ENCODE measurements around the gene SLC24A1.

Gene SLC24A1

GRCh38 chr15:65619626-65620290 is 2.0 kb upstream of the SLC24A1 start:
- no peak for DNase-seq

DNA sequence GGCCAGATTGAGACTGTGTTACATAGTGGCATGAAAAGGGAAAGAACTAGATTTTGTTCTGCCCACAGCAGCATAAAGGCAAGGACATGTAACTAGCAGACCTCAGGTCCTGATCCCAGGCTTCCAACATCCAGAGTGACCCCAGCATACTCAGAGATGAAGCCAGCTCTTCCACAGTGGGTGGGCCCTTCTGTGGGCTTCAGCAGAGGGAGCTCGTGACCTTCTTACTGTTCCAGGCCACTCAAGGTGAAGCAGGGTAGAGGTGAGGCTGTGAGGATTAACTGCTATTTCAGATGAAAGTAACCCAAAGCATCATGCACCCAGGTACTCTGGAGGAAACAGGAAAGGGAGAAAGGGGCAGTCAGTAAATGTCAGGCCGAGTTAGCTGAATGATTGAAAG is 905 bp upstream of the SLC24A1 start:
- no peak for DNase-seq

GRCh38 chr15:65623103-65623502 is 1.4 kb downstream of the SLC24A1 start:
- no peak for DNase-seq

DNA sequence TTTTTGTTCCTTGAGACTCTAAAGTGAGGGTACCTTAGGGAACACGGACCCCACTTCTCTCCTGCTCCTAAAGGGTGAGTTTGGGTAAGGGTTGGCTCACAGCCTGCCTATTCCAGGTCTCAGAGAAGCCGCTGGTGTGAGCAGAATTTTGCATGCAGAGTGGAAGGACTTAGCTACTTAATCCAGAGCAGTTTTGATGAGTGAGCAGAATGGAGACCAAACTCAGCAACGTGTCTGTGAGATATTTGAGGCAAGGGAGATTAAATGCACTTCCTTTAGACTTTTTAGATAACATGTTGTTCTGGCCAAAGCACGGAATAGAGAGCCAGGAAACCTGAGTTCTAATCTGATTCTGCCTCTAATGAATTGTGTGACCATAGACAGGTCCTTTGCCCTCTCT is 5.1 kb downstream of the SLC24A1 start:
- no peak for DNase-seq

- no peak for DNase-seq
Observed at GRCh38 chr15:65629548-65629947, 7.8 kb downstream of the SLC24A1 start.

- no peak for DNase-seq
Observed at GRCh38 chr15:65630760-65631159, 9.0 kb downstream of the SLC24A1 start.

DNA sequence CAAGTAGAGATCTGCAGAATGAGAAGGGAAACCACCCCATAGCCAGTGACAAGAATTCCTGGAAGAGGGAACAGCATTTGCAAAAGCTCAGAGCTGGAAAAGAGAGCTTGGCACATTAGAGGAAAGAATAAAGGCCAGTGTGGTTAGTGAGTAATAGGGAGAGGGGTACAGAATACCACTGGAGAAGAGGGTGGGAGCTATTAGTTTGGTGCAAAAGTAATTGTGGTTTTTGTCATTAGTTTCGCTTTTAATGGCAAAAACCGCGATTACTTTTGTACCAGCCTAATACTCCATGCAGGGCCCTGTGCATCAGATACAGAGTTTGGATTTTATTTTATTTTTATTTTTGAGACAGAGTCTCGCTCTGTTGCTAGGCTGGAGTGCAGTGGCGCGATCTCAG is 9.8 kb downstream of the SLC24A1 start:
- no peak for DNase-seq

- DNase-seq, result no peak
Observed at GRCh38 chr15:65632780-65633375, 11.1 kb downstream of the SLC24A1 start.

DNA sequence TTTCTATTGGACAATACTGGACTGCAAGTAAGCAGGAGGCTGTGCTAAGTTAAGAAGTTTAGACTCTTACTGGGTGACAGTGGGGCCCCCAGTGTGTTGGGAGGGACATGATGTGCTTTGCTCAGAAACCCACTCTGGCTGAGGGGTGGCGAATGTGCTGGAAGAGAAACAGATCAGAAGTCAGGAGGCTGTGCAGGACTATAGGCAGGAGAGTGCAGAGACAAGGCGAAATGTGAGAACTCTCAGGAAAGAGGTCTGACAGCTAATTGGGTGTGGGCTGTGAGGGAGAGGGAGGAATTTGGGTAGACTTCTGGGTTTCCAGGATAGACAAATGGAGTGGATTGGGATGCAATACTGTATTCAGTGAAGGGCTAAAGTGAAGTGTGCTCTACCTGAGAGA is 12.0 kb downstream of the SLC24A1 start:
- DNase-seq, result no peak

GRCh38 chr15:65634356-65634755 is 12.6 kb downstream of the SLC24A1 start:
- no peak for DNase-seq

DNA sequence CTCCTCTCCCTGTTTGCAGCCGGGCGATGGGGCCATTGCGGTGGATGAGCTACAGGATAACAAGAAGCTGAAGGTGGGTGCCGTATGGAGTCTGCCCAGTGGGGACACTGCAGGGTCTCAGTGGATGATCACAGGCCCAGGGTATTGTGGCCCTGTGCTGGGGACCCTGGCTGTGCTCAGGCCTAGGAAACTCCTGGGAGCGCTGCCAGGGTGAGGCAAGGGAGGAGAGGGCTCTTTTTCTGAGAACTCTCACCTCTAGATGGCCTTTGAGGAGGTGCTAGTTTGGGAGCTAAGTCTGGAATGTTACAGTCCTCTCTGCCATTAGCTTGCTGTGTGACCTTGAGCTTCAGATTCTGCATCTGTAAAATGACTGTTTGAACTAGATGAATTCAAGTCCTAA is 16.4 kb downstream of the SLC24A1 start:
- DNase-seq, result no peak

DNA sequence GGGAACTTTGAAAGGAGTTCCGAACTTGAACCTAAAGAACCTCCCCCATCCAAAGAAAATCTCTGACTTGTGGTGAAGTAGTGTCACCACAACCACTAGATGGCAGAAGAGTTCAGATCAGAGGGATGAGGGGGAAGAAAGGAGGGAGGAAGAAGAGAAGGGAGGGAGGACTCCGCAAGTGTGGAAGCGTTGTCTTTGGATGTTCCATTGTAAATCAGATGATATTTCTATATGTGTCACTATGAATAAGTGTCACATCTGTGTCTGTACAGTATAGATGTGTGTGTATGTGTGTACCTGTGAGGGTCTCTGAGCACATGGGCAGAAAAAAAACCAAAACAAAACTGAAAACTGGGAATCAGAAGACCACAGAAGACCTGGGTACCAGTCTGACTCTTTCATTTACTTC is 16.9 kb downstream of the SLC24A1 start:
- peak; percentile 15 for DNase-seq

DNA sequence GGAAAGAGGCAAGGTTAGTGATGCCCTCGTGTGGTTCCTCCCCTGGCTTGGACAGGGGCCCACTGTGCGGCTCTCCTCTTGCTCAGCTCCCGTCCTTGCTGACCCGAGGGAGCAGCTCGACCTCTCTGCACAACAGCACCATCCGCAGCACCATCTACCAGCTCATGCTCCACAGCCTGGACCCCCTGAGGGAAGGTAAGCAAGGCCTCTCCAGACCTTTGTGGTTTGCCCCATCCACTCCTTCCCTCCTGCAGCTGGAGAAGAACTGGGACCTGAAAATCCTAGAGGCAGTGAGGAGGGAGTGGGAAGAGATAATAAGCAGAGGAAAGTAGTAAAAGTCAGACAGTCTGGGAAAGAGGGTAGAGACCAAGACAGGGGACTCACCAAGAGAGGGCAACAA is 17.8 kb downstream of the SLC24A1 start:
- no peak for DNase-seq

GRCh38 chr15:65641768-65642475 is 20.2 kb downstream of the SLC24A1 start:
- DNase-seq, result no peak

- DNase-seq, result no peak
Observed at GRCh38 chr15:65642594-65642993, 20.9 kb downstream of the SLC24A1 start.

- no peak for DNase-seq
Observed at GRCh38 chr15:65644282-65644681, 22.5 kb downstream of the SLC24A1 start.

DNA sequence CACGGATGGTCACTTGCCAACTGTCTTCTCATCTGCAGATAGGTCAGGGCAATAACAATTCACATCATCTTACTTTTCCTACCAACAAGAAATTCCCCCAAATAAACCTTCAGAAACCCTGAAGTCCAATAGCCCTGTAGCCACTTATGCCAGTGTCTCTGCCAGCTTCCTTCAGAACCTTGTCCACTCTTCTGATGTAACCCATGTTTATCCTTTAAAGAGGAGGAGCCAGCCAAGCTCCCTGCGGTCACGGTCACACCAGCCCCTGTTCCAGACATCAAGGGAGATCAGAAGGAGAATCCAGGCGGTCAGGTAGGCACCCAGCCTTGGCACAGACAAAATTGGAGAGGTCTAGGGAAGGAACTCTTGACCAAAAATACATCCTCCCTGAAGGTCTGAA is 23.7 kb downstream of the SLC24A1 start:
- no peak for DNase-seq

- DNase-seq, result no peak
Observed at GRCh38 chr15:65646486-65646885, 24.7 kb downstream of the SLC24A1 start.

DNA sequence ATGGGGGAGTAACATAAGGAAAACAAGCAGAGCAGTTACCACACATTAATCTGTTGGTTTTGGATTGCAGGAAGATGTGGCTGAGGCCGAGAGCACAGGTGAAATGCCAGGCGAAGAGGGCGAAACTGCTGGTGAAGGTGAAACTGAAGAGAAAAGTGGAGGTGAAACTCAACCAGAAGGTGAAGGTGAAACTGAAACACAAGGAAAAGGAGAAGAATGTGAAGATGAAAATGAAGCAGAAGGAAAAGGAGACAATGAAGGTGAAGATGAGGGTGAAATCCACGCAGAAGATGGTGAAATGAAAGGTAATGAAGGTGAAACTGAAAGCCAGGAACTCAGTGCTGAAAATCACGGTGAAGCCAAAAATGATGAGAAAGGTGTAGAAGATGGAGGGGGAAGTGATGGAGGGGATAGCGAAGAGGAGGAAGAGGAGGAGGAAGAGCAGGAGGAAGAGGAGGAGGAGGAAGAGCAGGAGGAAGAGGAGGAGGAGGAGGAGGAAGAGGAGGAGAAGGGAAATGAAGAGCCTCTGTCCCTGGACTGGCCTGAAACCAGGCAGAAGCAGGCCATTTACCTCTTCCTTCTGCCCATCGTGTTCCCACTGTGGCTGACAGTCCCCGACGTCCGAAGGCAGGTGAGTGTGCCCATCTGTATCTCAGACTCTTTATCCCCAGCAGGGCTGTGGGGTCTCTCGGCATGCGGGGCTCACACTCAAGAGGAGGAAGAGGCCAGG is 28.7 kb downstream of the SLC24A1 start:
- no peak for DNase-seq

DNA sequence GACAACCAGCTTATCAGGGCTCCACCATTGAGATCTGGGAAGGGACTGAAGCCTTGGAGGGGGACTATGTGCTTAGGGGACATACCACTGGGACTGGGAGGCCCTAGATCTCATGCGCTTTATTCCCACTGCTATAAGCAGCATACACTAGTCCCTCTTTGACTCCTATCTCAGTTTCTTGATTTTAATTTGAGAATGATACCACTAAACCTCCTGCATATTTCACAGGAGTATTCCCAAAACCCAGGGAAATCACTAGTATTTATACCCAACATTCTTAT is 29.2 kb downstream of the SLC24A1 start:
- DNase-seq, result no peak

DNA sequence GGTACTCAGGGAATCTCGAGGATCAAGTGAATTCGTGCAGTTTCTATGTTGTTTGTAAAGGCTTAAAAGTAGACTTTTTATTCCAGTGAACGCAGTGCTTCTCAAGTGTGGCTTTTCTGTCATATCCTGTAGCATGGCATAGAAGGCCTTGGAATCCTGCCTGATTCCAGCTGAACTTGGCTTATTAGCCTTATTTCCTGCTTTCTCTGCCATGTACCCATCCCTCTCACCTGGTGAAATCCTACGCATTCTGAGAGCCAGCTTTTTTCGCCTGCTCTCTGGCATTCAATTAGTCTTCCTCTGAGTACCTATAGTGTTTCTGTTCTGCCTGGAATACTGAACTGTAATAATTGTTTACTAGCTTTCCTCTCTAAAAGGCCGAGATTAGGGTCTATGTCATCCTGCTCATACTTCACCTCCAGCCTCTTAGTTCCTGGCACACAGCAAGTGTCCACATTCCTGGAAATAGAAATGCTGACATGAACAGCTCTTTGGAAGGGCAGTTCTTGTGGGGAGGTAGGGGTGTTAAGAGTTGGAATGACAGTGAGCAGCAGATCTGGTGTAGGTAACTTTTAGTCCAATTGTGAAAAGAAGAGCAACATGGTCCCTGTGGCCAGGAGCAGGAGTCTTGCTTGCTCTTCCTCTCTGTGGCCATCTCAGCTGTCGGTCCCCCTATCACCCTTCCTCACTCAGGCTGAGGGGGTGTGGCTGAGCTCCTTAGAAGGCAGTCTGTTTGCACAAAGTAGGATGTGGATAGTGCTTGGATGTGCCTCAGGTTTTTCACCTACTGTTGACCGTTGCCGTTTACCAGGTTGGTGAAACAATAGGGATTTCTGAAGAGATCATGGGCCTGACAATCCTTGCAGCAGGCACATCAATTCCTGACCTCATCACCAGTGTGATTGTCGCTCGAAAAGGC is 30.4 kb downstream of the SLC24A1 start:
- no peak for DNase-seq

DNA sequence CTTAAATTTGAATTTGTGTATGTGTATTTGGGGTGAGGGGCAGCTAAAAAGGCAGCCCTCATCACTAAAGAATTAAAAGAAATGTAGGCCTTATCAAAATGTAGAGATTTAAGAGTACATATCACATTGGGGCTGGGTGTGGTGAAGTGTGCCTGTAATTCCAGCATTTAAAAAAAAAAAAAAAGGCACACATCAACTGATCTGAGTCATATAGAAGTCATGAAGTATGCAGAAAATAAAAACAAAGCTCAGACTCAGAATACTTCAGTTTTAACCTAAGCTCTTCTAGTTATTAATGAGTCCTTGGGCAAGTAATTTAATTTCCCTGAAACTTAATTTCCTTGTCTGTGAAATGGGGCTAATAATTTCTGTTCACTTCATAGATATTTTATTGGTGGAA is 31.6 kb downstream of the SLC24A1 start:
- DNase-seq, result no peak

Measured in activated T-cell treated with anti-CD3 and anti-CD28 coated beads for 4 hours (primary cell).